Measurements from ENCODE around the gene ARID1B.

- TF ChIP-seq, protein P1, sequence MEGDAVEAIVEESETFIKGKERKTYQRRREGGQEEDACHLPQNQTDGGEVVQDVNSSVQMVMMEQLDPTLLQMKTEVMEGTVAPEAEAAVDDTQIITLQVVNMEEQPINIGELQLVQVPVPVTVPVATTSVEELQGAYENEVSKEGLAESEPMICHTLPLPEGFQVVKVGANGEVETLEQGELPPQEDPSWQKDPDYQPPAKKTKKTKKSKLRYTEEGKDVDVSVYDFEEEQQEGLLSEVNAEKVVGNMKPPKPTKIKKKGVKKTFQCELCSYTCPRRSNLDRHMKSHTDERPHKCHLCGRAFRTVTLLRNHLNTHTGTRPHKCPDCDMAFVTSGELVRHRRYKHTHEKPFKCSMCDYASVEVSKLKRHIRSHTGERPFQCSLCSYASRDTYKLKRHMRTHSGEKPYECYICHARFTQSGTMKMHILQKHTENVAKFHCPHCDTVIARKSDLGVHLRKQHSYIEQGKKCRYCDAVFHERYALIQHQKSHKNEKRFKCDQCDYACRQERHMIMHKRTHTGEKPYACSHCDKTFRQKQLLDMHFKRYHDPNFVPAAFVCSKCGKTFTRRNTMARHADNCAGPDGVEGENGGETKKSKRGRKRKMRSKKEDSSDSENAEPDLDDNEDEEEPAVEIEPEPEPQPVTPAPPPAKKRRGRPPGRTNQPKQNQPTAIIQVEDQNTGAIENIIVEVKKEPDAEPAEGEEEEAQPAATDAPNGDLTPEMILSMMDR (conservative IDR thresholded peaks at IDR 0.05): no peak
- no peak for TF ChIP-seq ZFX (IDR thresholded peaks at IDR 0.05)
Observed at GRCh38 chr6:157220485-157220884, 443.3 kb downstream of the ARID1B start.
